Measurements from ENCODE around the gene HIC1.
"Not testable (repeated sequence)": the region's sequence is repeated elsewhere in the genome, so short reads cannot be mapped to it uniquely, and the experiment has no call there.

The HIC1 gene

GRCh38 chr17:2054512-2055291, at the start of gene HIC1:
Gene HIC1 (plus strand): TSS chr17:2055103. CDS start chr17:2056691, 1,588 bp downstream.
- peak; percentile 11 to 28 for DNase-seq

GRCh38 chr17:2008332-2009126, 46.4 kb upstream of the HIC1 start:
- DNase-seq, result no peak

- DNase-seq, result no peak
These were observed 45.2 kb upstream of the HIC1 start for GRCh38 chr17:2009737-2010136.

- DNase-seq, result no peak
These were observed 43.2 kb upstream of the HIC1 start for GRCh38 chr17:2011411-2012371.

- DNase-seq, result no peak
These were observed 42.4 kb upstream of the HIC1 start for GRCh38 chr17:2012499-2012898.

- not testable (repeated sequence) for DNase-seq
These were observed 41.5 kb upstream of the HIC1 start for GRCh38 chr17:2013220-2013993.

- DNase-seq, result no peak
These were observed 40.9 kb upstream of the HIC1 start for GRCh38 chr17:2013994-2014317.

- no peak for DNase-seq
These were observed 39.6 kb upstream of the HIC1 start for GRCh38 chr17:2015314-2015713.

GRCh38 chr17:2016494-2016893, 38.4 kb upstream of the HIC1 start:
- no peak for DNase-seq

GRCh38 chr17:2017274-2017941, 37.5 kb upstream of the HIC1 start:
- DNase-seq, result no peak

GRCh38 chr17:2018716-2019510, 36.0 kb upstream of the HIC1 start:
- DNase-seq, result no peak

- DNase-seq, result no peak
These were observed 35.2 kb upstream of the HIC1 start for GRCh38 chr17:2019723-2020122.

- DNase-seq, result no peak
These were observed 34.2 kb upstream of the HIC1 start for GRCh38 chr17:2020721-2021120.

- DNase-seq, result no peak
These were observed 32.2 kb upstream of the HIC1 start for GRCh38 chr17:2022647-2023240.

GRCh38 chr17:2023256-2023655, 31.6 kb upstream of the HIC1 start:
- no peak for DNase-seq

- DNase-seq, result peak; percentile 8 to 22
These were observed 31.0 kb upstream of the HIC1 start for GRCh38 chr17:2023692-2024571.

- no peak for DNase-seq
These were observed 30.2 kb upstream of the HIC1 start for GRCh38 chr17:2024572-2025219.

GRCh38 chr17:2025220-2025621, 29.7 kb upstream of the HIC1 start, which contains the start of gene RTN4RL1:
Gene RTN4RL1 (minus strand): TSS chr17:2025334. CDS start chr17:2024865, 469 bp downstream.
- DNase-seq, result no peak
